K562 (cell line): ENCODE results near the gene OR1I1. TPM values are rescaled to one million over a fixed set of nuclear protein-coding genes. Genes with fewer than 3 reads are reported as not detected.

Experiments
- ASH1L ChIP-seq: fragments of 450-650 bp; IDR thresholded peaks from 2 replicates; pipeline ENCODE4 v1.6.1; 2018; ENCODE audit warnings: borderline replicate concordance, mild to moderate bottlenecking, low read depth; ENCODE audit not compliant: partially characterized antibody
- ATF1 ChIP-seq, 2 experiments: fragments of 450-650 bp in 1 of 2; IDR thresholded peaks; 2 replicates each; pipeline ENCODE4 v1.6.1; 2016; ENCODE audit warnings: missing compliant biosample characterization in 1 of 2, missing genetic modification characterization in 1 of 2
- CEBPB ChIP-seq: fragments of 450-650 bp; IDR thresholded peaks from 2 replicates; pipeline ENCODE4 v1.6.1; 2016; ENCODE audit warnings: missing genetic modification characterization, missing compliant biosample characterization
- GABPB1 ChIP-seq: sonication (generic); formaldehyde crosslinking; IDR thresholded peaks from 2 replicates; pipeline ENCODE4 v1.8.0; 2022; ENCODE audit warnings: mild to moderate bottlenecking, missing genetic modification reagents
- KLF10 ChIP-seq: fragments of 250-450 bp; sonication (Bioruptor Pico); IDR thresholded peaks from 2 replicates; pipeline ENCODE4 v1.6.1; 2021; ENCODE audit warnings: matching md5 sums
- KLF13 ChIP-seq: fragments of 450-650 bp; IDR thresholded peaks from 2 replicates; pipeline ENCODE4 v1.6.1; 2016; ENCODE audit warnings: missing genetic modification characterization, low read depth, mild to moderate bottlenecking, missing compliant biosample characterization, moderate library complexity, borderline replicate concordance
- MTA3 ChIP-seq: fragments of 450-650 bp; formaldehyde crosslinking; IDR thresholded peaks from 2 replicates; pipeline ENCODE4 v1.6.1; 2017; ENCODE audit warnings: mild to moderate bottlenecking, borderline replicate concordance
- NCOA4 ChIP-seq: fragments of 450-650 bp; IDR thresholded peaks from 2 replicates; pipeline ENCODE4 v1.6.1; 2018; ENCODE audit warnings: mild to moderate bottlenecking; ENCODE audit not compliant: partially characterized antibody
- NRF1 ChIP-seq, 2 experiments: fragments of 450-650 bp; IDR thresholded peaks in 1 of 2; conservative IDR thresholded peaks in 1 of 2; 2 replicates each; pipeline ENCODE4 v1.6.1; 2014; ENCODE audit warnings: mild to moderate bottlenecking in 2 of 2
- PCBP1 ChIP-seq: fragments of 200-400 bp; formaldehyde crosslinking; IDR thresholded peaks from 2 replicates; pipeline ENCODE4 v1.6.1; 2018; ENCODE audit warnings: mild to moderate bottlenecking, low read depth, low read length; ENCODE audit not compliant: poor library complexity, severe bottlenecking
- PHB ChIP-seq: fragments of 250-450 bp; sonication (Bioruptor Pico); IDR thresholded peaks from 2 replicates; pipeline ENCODE4 v1.5.0; 2021
- PYGO2 ChIP-seq: fragments of 450-650 bp; IDR thresholded peaks from 2 replicates; pipeline ENCODE4 v1.6.1; 2016; ENCODE audit warnings: mild to moderate bottlenecking, missing genetic modification characterization, moderate library complexity, missing compliant biosample characterization
- TAF15 ChIP-seq: fragments of 200-400 bp; formaldehyde crosslinking; IDR thresholded peaks from 2 replicates; pipeline ENCODE4 v1.6.1; 2017; ENCODE audit warnings: mild to moderate bottlenecking, low read depth, low read length, moderate library complexity
- TRIM28 ChIP-seq: fragments of 450-650 bp; IDR thresholded peaks from 2 replicates; pipeline ENCODE4 v1.6.1; 2017
- ZNF146 ChIP-seq: IDR thresholded peaks from one replicate; pipeline ENCODE4 v1.6.1; 2018; ENCODE audit warnings: missing compliant biosample characterization; ENCODE audit not compliant: unreplicated experiment
- ZNF699 ChIP-seq: fragments of 250-450 bp; sonication (Bioruptor Pico); IDR thresholded peaks from 2 replicates; pipeline ENCODE4 v1.8.0; 2021; ENCODE audit warnings: mild to moderate bottlenecking, moderate library complexity; ENCODE audit not compliant: insufficient replicate concordance
- polyA plus RNA-seq, 8 experiments: library from polyadenylated mRNA; depleted of rRNA in 4 of 8; stranded (reverse) in 5 of 8; unstranded in 3 of 8; fragments of >200 nt; fragmentation: Nextera tagmentation in 2 of 8; fragmentation: Illumina TruSeq in 1 of 8; extraction: Ambion mirVana in 2 of 8; extraction: Trizol in 1 of 8; gene quantifications; 2 replicates each; pipeline versions ENCODE4 v1.2.1 to v1.2.3, GENCODE V29; 2011 to 2014; ENCODE audit warnings: inconsistent platforms in 1 of 8, missing spikeins in 1 of 8
- total RNA-seq, 7 experiments: library from RNA; depleted of rRNA in 6 of 7; stranded (reverse); fragments of >200 nt in 6 of 7; fragmentation: Illumina TruSeq in 2 of 7; extraction: Trizol in 2 of 7; gene quantifications; 2 replicates each; pipeline versions ENCODE4 v1.2.1 to v1.2.3, GENCODE V29; 2011 to 2021; ENCODE audit warnings: low replicate concordance in 1 of 7
- TF ChIP-seq, protein P1 (sequence below): fragments of 150-350 bp; IDR thresholded peaks from 2 replicates; pipeline ENCODE4 v1.6.1; 2014; ENCODE audit warnings: low read depth, mild to moderate bottlenecking, low read length, borderline replicate concordance
- TF ChIP-seq, protein P2 (sequence below): fragments of 450-650 bp; formaldehyde crosslinking; IDR thresholded peaks from 2 replicates; pipeline ENCODE4 v1.4.0; 2022; ENCODE audit warnings: missing genetic modification characterization
- TF ChIP-seq, protein P3 (sequence below), 2 experiments: fragments of 450-650 bp; conservative IDR thresholded peaks; 2 replicates each; pipeline ENCODE4 v1.6.1; 2017; ENCODE audit warnings: mild to moderate bottlenecking in 2 of 2, moderate library complexity in 2 of 2
- TF ChIP-seq, protein P4 (sequence below): fragments of 250-450 bp; sonication (Bioruptor Pico); IDR thresholded peaks from 2 replicates; pipeline ENCODE4 v1.8.0; 2022; ENCODE audit warnings: inconsistent platforms, mild to moderate bottlenecking, moderate library complexity, borderline replicate concordance

OR1I1 gene
- total and polyA plus RNA-seq, 9 of the 15 experiments (the other 6 are each of a cell fraction or from before 2014, with no cell fraction given): not detected

DNA sequence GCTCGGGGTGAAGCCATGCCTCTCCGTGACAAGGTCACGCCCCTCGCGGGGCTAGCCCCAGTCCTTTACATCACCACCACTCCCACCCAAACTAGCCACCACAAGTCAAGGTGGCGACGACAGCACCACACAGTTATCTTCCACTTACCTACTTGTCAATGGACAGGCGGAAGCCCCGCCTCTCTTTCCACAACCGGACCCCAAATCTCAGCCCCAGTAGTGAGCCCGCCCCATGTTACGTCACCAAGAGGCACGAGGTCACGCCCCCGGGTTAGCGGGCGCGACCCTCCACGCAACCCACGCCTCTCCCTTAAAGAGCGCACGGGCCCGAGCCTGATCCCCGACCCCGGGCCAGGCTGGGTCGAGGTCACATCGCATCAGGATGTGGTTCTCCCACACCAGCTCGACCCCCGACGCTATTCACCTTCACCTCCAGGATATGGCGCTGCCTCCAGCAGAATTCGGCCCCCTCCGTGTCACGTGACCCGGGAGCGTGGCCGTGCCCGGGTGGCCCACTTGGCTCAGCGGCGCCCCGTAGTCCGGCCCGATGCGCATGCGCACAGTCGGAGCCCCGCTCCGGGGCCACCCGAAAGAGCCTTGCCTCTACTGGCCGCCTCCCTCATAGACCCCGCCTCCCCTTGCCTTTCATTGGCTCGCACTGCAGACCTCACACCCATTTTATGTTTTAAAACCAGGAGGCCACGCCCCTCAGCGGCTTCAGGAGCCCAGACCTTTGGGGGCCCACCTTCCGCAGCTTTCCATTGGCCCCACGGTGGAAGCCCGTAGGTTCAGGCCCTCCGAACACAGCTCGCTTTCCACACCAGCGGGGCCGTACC is 43.4 kb downstream of the OR1I1 start (continued):
- TF ChIP-seq NCOA4 (no peak), ZNF699 (CRISPR knock-in tag) (no peak), KLF10 (CRISPR knock-in tag) (no peak), TRIM28 (peak; percentile 26; the same call in 1 of the 2 replicates), PYGO2 (tag) (no peak), KLF13 (tag) (no peak), ZNF146 (CRISPR knock-in tag) (no peak), ASH1L (peak; percentile 40), TAF15 (no peak), PHB (CRISPR knock-in tag) (no peak), NRF1 (conservative IDR thresholded peaks at IDR 0.05 in 1 of 2, IDR thresholded peaks at IDR 0.05 in 1 of 2) (peak; percentile 99), MTA3 (peak; percentile 94), GABPB1 (peak; percentile 57; the same call in 1 of the 2 replicates), CEBPB (tag) (peak; percentile 73), ATF1 (CRISPR knock-in tag; IDR thresholded peaks at IDR 0.05) (no peak), ATF1 (tag; IDR thresholded peaks at IDR 0.05) (peak; percentile 95), PCBP1 (no peak)
- TF ChIP-seq, protein P1, sequence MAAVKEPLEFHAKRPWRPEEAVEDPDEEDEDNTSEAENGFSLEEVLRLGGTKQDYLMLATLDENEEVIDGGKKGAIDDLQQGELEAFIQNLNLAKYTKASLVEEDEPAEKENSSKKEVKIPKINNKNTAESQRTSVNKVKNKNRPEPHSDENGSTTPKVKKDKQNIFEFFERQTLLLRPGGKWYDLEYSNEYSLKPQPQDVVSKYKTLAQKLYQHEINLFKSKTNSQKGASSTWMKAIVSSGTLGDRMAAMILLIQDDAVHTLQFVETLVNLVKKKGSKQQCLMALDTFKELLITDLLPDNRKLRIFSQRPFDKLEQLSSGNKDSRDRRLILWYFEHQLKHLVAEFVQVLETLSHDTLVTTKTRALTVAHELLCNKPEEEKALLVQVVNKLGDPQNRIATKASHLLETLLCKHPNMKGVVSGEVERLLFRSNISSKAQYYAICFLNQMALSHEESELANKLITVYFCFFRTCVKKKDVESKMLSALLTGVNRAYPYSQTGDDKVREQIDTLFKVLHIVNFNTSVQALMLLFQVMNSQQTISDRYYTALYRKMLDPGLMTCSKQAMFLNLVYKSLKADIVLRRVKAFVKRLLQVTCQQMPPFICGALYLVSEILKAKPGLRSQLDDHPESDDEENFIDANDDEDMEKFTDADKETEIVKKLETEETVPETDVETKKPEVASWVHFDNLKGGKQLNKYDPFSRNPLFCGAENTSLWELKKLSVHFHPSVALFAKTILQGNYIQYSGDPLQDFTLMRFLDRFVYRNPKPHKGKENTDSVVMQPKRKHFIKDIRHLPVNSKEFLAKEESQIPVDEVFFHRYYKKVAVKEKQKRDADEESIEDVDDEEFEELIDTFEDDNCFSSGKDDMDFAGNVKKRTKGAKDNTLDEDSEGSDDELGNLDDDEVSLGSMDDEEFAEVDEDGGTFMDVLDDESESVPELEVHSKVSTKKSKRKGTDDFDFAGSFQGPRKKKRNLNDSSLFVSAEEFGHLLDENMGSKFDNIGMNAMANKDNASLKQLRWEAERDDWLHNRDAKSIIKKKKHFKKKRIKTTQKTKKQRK: no peak
- TF ChIP-seq, protein P2, sequence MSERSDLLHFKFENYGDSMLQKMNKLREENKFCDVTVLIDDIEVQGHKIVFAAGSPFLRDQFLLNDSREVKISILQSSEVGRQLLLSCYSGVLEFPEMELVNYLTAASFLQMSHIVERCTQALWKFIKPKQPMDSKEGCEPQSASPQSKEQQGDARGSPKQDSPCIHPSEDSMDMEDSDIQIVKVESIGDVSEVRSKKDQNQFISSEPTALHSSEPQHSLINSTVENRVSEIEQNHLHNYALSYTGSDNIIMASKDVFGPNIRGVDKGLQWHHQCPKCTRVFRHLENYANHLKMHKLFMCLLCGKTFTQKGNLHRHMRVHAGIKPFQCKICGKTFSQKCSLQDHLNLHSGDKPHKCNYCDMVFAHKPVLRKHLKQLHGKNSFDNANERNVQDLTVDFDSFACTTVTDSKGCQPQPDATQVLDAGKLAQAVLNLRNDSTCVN (CRISPR knock-in tag): peak; percentile 86; the same call in 1 of the 2 replicates
- TF ChIP-seq, protein P3, sequence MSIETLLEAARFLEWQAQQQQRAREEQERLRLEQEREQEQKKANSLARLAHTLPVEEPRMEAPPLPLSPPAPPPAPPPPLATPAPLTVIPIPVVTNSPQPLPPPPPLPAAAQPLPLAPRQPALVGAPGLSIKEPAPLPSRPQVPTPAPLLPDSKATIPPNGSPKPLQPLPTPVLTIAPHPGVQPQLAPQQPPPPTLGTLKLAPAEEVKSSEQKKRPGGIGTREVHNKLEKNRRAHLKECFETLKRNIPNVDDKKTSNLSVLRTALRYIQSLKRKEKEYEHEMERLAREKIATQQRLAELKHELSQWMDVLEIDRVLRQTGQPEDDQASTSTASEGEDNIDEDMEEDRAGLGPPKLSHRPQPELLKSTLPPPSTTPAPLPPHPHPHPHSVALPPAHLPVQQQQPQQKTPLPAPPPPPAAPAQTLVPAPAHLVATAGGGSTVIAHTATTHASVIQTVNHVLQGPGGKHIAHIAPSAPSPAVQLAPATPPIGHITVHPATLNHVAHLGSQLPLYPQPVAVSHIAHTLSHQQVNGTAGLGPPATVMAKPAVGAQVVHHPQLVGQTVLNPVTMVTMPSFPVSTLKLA (conservative IDR thresholded peaks at IDR 0.05): peak; percentile 89 to 90
- TF ChIP-seq, protein P4, sequence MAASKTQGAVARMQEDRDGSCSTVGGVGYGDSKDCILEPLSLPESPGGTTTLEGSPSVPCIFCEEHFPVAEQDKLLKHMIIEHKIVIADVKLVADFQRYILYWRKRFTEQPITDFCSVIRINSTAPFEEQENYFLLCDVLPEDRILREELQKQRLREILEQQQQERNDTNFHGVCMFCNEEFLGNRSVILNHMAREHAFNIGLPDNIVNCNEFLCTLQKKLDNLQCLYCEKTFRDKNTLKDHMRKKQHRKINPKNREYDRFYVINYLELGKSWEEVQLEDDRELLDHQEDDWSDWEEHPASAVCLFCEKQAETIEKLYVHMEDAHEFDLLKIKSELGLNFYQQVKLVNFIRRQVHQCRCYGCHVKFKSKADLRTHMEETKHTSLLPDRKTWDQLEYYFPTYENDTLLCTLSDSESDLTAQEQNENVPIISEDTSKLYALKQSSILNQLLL (CRISPR knock-in tag): no peak
